Keratinocyte (primary cell): ENCODE measurements around the gene MKLN1. TPM values are rescaled to one million over a fixed set of nuclear protein-coding genes. Genes with fewer than 3 reads are reported as not detected.

Experiments
- DNase-seq: peaks from one replicate; pipeline ENCODE4 v3.0.0-alpha.2; 2011; ENCODE audit warnings: low read depth, missing footprints, low spot score
- FAIRE-seq: peaks from 2 replicates; lab custom pipeline; 2011; peaks lifted over from hg19 to GRCh38; lab: Jason Lieb, UNC
- H2AFZ ChIP-seq: 2 replicates; pipeline ENCODE4 v1.6.0; 2012; ENCODE audit warnings: low read length, control low read depth, inconsistent platforms; ENCODE audit not compliant: control insufficient read depth
- H3K27ac ChIP-seq: 2 replicates; pipeline ENCODE4 v1.5.1; 2011; ENCODE audit warnings: low read length; ENCODE audit not compliant: control insufficient read depth, insufficient read depth
- H3K27me3 ChIP-seq: 3 replicates; pipeline ENCODE4 v1.6.0; 2011; ENCODE audit warnings: low read length; ENCODE audit not compliant: control insufficient read depth, insufficient read depth; ENCODE audit errors: extremely low read depth
- H3K36me3 ChIP-seq, 2 experiments: 2 replicates in 1 of 2; 3 replicates in 1 of 2; pipeline ENCODE4 v1.5.1; 2011; ENCODE audit warnings: low read length in 2 of 2, mild to moderate bottlenecking in 1 of 2; ENCODE audit not compliant: control insufficient read depth in 2 of 2, insufficient read depth in 2 of 2; ENCODE audit errors: extremely low read depth in 1 of 2
- H3K4me1 ChIP-seq: 3 replicates; pipeline ENCODE4 v1.5.1; 2011; ENCODE audit warnings: low read length; ENCODE audit not compliant: control insufficient read depth, insufficient read depth; ENCODE audit errors: extremely low read depth
- H3K4me2 ChIP-seq: 3 replicates; pipeline ENCODE4 v1.6.0; 2011; ENCODE audit warnings: low read depth, low read length; ENCODE audit not compliant: control insufficient read depth, insufficient read depth; ENCODE audit errors: extremely low read depth
- H3K4me3 ChIP-seq, 3 experiments: fragments of 200-600 bp in 1 of 3; sonication (generic) in 1 of 3; 2 replicates in 2 of 3; 3 replicates in 1 of 3; pipeline ENCODE4 v1.5.1; 2011 to 2016; ENCODE audit warnings: low read length in 3 of 3, mild to moderate bottlenecking in 3 of 3, control low read depth in 2 of 3, inconsistent platforms in 1 of 3, low read depth in 1 of 3, mixed read lengths in 1 of 3, mixed run types in 1 of 3, moderate library complexity in 1 of 3; ENCODE audit not compliant: control insufficient read depth in 2 of 3, insufficient read depth in 2 of 3; ENCODE audit errors: extremely low read depth in 1 of 3
- H3K79me2 ChIP-seq: 2 replicates; pipeline ENCODE4 v1.6.0; 2012; ENCODE audit warnings: low read length; ENCODE audit not compliant: control insufficient read depth, insufficient read depth
- H3K9ac ChIP-seq: 3 replicates; pipeline ENCODE4 v1.6.0; 2011; ENCODE audit warnings: low read length; ENCODE audit not compliant: control insufficient read depth, insufficient read depth; ENCODE audit errors: extremely low read depth
- H3K9me1 ChIP-seq: 3 replicates; pipeline ENCODE4 v1.6.0; 2011; ENCODE audit warnings: low read length; ENCODE audit not compliant: control insufficient read depth, insufficient read depth; ENCODE audit errors: extremely low read depth
- H3K9me3 ChIP-seq: 2 replicates; pipeline ENCODE4 v1.5.1; 2012; ENCODE audit warnings: low read depth, low read length; ENCODE audit not compliant: control insufficient read depth
- H4K20me1 ChIP-seq: 3 replicates; pipeline ENCODE4 v1.6.0; 2011; ENCODE audit warnings: low read length; ENCODE audit not compliant: control insufficient read depth, insufficient read depth; ENCODE audit errors: extremely low read depth
- EZH2 ChIP-seq: IDR thresholded peaks from one replicate; pipeline ENCODE4 v1.6.1; 2012; ENCODE audit warnings: inconsistent platforms, mild to moderate bottlenecking, low read length, moderate library complexity
- dilution Hi-C: fragments of 300-500 bp; cut with MboI; formaldehyde crosslinking; loops from one replicate; pipeline ENCODE4 v1.7.0; 2020; ENCODE audit warnings: low sequenced_read_pairs; ENCODE audit not compliant: extremely low pct_ligation_motif_present
- polyA plus RNA-seq, 5 experiments: library from polyadenylated mRNA; depleted of rRNA in 3 of 5; stranded (reverse) in 3 of 5; stranded (forward) in 1 of 5; unstranded in 1 of 5; fragments of >200 nt; gene quantifications; 1 replicate in 1 of 5; 2 replicates in 3 of 5; 3 replicates in 1 of 5; pipeline versions ENCODE4 v1.2.1 to v1.2.3, GENCODE V29; 2011 to 2012; ENCODE audit warnings: missing spikeins in 2 of 5, low read depth in 1 of 5, low replicate concordance in 1 of 5
- TF ChIP-seq, protein P1 (sequence below), 3 experiments: IDR thresholded peaks in 1 of 3; conservative IDR thresholded peaks in 1 of 3; optimal IDR thresholded peaks in 1 of 3; 2 replicates in 2 of 3; 3 replicates in 1 of 3; pipeline versions ENCODE3 to v1.5.1; 2011; ENCODE audit warnings: low read length in 3 of 3, mild to moderate bottlenecking in 3 of 3, moderate library complexity in 2 of 3, control low read depth in 1 of 3, inconsistent platforms in 1 of 3; ENCODE audit not compliant: insufficient read depth in 2 of 3; ENCODE audit errors: extremely low read depth in 1 of 3

MKLN1 gene
- polyA plus RNA-seq, 1 donor (not counting 4 experiments of a cell fraction or from before 2014, with no cell fraction given), result 43.8 TPM

DNA sequence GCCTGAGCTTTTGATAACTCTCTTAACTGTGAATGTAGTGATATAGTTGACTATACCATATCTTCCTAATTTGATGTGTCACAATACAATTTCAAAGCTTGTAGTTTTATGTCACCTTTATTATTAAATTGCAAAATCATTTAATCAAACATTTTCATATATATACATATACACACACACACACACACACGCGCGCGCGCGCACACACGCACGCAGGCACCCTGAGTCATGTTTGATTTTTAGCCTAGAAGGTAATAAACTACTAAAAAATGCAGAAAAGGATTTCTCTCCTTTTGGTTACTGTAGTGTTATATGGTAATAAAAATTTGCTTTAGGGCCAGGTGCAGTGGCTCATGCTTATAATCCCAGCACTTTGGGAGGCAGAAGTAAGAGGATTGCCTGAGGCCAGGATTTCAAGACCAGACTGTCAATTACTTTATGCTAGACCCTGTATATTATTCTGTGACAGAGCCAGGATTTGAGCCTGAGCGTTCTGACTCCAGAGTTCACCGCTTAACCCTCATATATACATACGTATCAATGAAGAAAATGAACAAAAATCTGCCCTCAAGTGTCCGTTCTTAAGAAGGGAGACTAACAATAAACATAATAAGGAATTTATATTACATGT is 139.2 kb downstream of the MKLN1 start:
- FAIRE-seq (no peak), DNase-seq (no peak)
- Histone ChIP-seq H4K20me1 (no peaks in the 10 kb centered on the region), H2AFZ (no peak overlapping the region), H3K4me2 (no peak overlapping the region), H3K9me3 (no peaks in the 10 kb centered on the region), H3K79me2 (no peaks in the 10 kb centered on the region), H3K4me1 (no peaks in the 10 kb centered on the region), H3K27ac (no peak overlapping the region), H3K36me3 (peaks cover 6 to 12% of the 10 kb centered on the region in 2 experiments), H3K4me3 (no peak overlapping the region), H3K27me3 (no peaks in the 10 kb centered on the region), H3K9ac (no peak overlapping the region), H3K9me1 (no peaks in the 10 kb centered on the region)
- TF ChIP-seq, protein P1, sequence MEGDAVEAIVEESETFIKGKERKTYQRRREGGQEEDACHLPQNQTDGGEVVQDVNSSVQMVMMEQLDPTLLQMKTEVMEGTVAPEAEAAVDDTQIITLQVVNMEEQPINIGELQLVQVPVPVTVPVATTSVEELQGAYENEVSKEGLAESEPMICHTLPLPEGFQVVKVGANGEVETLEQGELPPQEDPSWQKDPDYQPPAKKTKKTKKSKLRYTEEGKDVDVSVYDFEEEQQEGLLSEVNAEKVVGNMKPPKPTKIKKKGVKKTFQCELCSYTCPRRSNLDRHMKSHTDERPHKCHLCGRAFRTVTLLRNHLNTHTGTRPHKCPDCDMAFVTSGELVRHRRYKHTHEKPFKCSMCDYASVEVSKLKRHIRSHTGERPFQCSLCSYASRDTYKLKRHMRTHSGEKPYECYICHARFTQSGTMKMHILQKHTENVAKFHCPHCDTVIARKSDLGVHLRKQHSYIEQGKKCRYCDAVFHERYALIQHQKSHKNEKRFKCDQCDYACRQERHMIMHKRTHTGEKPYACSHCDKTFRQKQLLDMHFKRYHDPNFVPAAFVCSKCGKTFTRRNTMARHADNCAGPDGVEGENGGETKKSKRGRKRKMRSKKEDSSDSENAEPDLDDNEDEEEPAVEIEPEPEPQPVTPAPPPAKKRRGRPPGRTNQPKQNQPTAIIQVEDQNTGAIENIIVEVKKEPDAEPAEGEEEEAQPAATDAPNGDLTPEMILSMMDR (optimal IDR thresholded peaks at IDR 0.05 in 1 of 3, IDR thresholded peaks at IDR 0.05 in 1 of 3, conservative IDR thresholded peaks at IDR 0.05 in 1 of 3; ENCODE audit: extremely low read depth in 1 of 3, insufficient read depth in 2 of 3, low read length in 3 of 3), result no peak
- no peak for TF ChIP-seq EZH2
- dilution Hi-C loops, result no loop called here

GRCh38 chr7:131467788-131468187 is 140.1 kb downstream of the MKLN1 start:
- DNase-seq (no peak), FAIRE-seq (no peak)
- no peak overlapping the region for H3K4me3 ChIP-seq
- H3K27ac ChIP-seq, result no peak overlapping the region
- no peak overlapping the region for H2AFZ ChIP-seq
- H3K4me1 ChIP-seq, result no peaks in the 10 kb centered on the region
- no peaks in the 10 kb centered on the region for H3K9me1 ChIP-seq
- no peaks in the 10 kb centered on the region for H3K27me3 ChIP-seq
- no peaks in the 10 kb centered on the region for H4K20me1 ChIP-seq
- no peak overlapping the region for H3K4me2 ChIP-seq
- no peak for TF ChIP-seq EZH2
- TF ChIP-seq, protein P1 (optimal IDR thresholded peaks at IDR 0.05 in 1 of 3, IDR thresholded peaks at IDR 0.05 in 1 of 3, conservative IDR thresholded peaks at IDR 0.05 in 1 of 3; ENCODE audit: extremely low read depth in 1 of 3, insufficient read depth in 2 of 3, low read length in 3 of 3), result no peak
- no peaks in the 10 kb centered on the region for H3K9me3 ChIP-seq
- H3K79me2 ChIP-seq, result no peaks in the 10 kb centered on the region
- peaks cover 6 to 12% of the 10 kb centered on the region in 2 experiments for H3K36me3 ChIP-seq
- H3K9ac ChIP-seq, result no peak overlapping the region
- dilution Hi-C loops, result no loop called here
